ENCODE data around the gene C6orf58. TPM values are rescaled to one million over a fixed set of nuclear protein-coding genes. Genes with fewer than 3 reads are reported as not detected.

The C6orf58 gene
- not detected for total RNA-seq

DNA sequence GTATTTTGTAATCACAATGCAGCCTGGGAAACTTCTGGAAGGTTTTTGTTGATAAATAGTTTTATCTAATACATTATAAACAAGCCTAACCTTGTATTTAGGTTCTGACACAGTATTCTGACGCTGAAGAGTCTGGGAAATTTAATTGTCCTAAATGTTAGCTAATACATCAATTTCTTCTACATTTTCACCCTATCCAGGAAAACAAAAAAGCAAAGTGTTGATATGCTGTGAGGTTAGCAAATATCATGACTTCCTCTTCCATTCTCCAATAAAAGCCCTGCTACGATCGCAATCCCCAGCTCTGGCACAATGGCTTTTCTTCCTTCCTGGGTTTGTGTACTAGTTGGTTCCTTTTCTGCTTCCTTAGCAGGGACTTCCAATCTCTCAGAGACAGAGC is at the start of gene C6orf58:
C6orf58 (plus strand) TSS at position 301 of the 400 bp plus-strand sequence; CDS start at position 313, 12 bp downstream.
- Mint-ChIP-seq H3K4me1 (ENCODE audit: low read depth) (peaks cover 4% of the 10 kb centered on the region), H3K36me3 (ENCODE audit: low read depth) (no peaks in the 10 kb centered on the region), H3K27me3 (peaks cover 17% of the 10 kb centered on the region), H3K27ac (no peak within 1 kb of the TSS), H3K9me3 (no peaks in the 10 kb centered on the region), H3K4me3 (no peak within 1 kb of the TSS)
- DNase-seq (no peak), ATAC-seq (no peak)
- intact Hi-C loops (cut with micrococcal nuclease), result no loop called here
- POLR2A ChIA-PET, result no interaction called here
- CTCF ChIA-PET, result no interaction called here
- TF ChIP-seq, protein P1, sequence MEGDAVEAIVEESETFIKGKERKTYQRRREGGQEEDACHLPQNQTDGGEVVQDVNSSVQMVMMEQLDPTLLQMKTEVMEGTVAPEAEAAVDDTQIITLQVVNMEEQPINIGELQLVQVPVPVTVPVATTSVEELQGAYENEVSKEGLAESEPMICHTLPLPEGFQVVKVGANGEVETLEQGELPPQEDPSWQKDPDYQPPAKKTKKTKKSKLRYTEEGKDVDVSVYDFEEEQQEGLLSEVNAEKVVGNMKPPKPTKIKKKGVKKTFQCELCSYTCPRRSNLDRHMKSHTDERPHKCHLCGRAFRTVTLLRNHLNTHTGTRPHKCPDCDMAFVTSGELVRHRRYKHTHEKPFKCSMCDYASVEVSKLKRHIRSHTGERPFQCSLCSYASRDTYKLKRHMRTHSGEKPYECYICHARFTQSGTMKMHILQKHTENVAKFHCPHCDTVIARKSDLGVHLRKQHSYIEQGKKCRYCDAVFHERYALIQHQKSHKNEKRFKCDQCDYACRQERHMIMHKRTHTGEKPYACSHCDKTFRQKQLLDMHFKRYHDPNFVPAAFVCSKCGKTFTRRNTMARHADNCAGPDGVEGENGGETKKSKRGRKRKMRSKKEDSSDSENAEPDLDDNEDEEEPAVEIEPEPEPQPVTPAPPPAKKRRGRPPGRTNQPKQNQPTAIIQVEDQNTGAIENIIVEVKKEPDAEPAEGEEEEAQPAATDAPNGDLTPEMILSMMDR (IDR thresholded peaks at IDR 0.05), result no peak

DNA sequence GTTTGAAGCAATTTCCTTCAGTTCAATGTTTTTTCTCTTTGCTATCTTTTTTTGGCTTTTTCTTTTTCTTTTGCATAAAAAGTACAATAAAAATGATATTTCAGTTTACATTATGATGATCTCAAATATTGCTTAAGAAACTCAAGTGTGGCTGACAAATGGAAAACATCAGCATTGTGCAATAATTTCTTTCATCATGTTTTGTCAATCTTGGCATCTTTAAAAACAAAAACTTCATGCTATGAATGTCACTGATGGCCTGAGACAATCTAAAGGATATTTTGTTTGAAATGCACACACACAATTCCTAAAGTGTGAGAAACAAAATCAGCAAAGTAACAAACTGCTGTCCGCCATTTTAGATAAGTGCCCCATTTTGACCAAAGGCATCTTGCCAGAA is 44.0 kb upstream of the C6orf58 start:
- Mint-ChIP-seq H3K36me3 (ENCODE audit: low read depth) (no peaks in the 10 kb centered on the region), H3K4me3 (no peak overlapping the region), H3K27me3 (peaks cover 21% of the 10 kb centered on the region), H3K27ac (no peak overlapping the region), H3K9me3 (no peaks in the 10 kb centered on the region), H3K4me1 (ENCODE audit: low read depth) (no peaks in the 10 kb centered on the region)
- intact Hi-C loops (cut with micrococcal nuclease), result no loop called here
- TF ChIP-seq, protein P1 (IDR thresholded peaks at IDR 0.05), result no peak
- POLR2A ChIA-PET, result no interaction called here
- DNase-seq (no peak), ATAC-seq (no peak)
- CTCF ChIA-PET, result interaction anchor here (1.3 kb wide), 1 partner anchor 17 kb away, joined by 4 read pairs; no protein-coding TSS in a partner anchor

GRCh38 chr6:127533736-127534135 is 43.2 kb upstream of the C6orf58 start:
- no peaks in the 10 kb centered on the region for H3K36me3 Mint-ChIP-seq (ENCODE audit: low read depth)
- CTCF ChIA-PET, result no interaction called here
- no peak overlapping the region for H3K27ac Mint-ChIP-seq
- H3K4me1 Mint-ChIP-seq (ENCODE audit: low read depth), result no peaks in the 10 kb centered on the region
- no peak for ATAC-seq
- H3K9me3 Mint-ChIP-seq, result no peaks in the 10 kb centered on the region
- no peak overlapping the region for H3K4me3 Mint-ChIP-seq
- DNase-seq, result no peak
- TF ChIP-seq, protein P1 (IDR thresholded peaks at IDR 0.05), result no peak
- intact Hi-C loops (cut with micrococcal nuclease), result no loop called here
- POLR2A ChIA-PET, result no interaction called here
- H3K27me3 Mint-ChIP-seq, result peaks cover 21% of the 10 kb centered on the region

DNA sequence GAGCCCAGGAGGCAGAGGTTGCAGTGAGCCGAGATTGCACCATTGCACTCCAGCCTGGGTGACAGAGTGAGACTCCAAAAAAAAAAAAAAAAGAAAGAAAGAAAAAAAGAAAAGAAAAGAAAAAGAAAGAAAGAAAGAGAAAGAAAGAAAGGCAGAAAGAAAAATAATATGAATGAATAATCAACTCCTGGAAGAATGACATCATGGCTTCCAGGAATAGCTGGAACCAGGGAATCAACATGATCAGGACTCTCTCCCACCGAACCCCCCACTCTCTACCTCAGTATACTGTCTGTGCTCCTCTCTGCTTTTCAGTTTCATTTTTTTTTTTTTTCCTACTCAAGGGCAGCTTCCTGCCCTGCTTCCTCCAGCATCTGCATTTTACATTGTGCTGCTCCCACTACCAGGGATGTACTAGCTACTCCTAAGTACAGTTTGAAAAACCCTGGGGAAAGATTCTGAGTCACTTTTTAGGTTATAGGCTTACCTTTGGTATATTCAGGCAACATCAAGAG is 38.2 kb upstream of the C6orf58 start:
- no peaks in the 10 kb centered on the region for H3K9me3 Mint-ChIP-seq
- H3K4me3 Mint-ChIP-seq, result no peak overlapping the region
- ChIA-PET CTCF (interaction anchor here (0.8 to 4.7 kb wide), 24 partner anchors 9 to 1534 kb away, joined by 3 to 43 read pairs (median 5); partner anchors contain the start of genes KIAA0408 and MTCL3), POLR2A (interaction anchor here (1.0 kb wide), 1 partner anchor 23 kb away, joined by 3 read pairs; no protein-coding TSS in a partner anchor)
- H3K4me1 Mint-ChIP-seq (ENCODE audit: low read depth), result no peaks in the 10 kb centered on the region
- intact Hi-C loops (cut with micrococcal nuclease), result loop anchor here (1.0 to 2.0 kb wide), 2 partner anchors 74 to 236 kb away; no protein-coding TSS in a partner anchor
- H3K27ac Mint-ChIP-seq, result no peak overlapping the region
- TF ChIP-seq, protein P1 (IDR thresholded peaks at IDR 0.05), result no peak
- peak; percentile 27 for ATAC-seq
- peaks cover 14% of the 10 kb centered on the region for H3K27me3 Mint-ChIP-seq
- DNase-seq, result no peak
- H3K36me3 Mint-ChIP-seq (ENCODE audit: low read depth), result no peaks in the 10 kb centered on the region

- H3K4me1 Mint-ChIP-seq (ENCODE audit: low read depth), result no peaks in the 10 kb centered on the region
- ChIA-PET CTCF (interaction anchor here (0.8 to 4.7 kb wide), 23 partner anchors 9 to 1535 kb away, joined by 3 to 43 read pairs (median 5); partner anchors contain the start of genes KIAA0408 and MTCL3), POLR2A (interaction anchor here (1.0 kb wide), 1 partner anchor 23 kb away, joined by 3 read pairs; no protein-coding TSS in a partner anchor)
- intact Hi-C loops (cut with micrococcal nuclease), result loop anchor here (1.0 to 2.0 kb wide), 2 partner anchors 74 to 236 kb away; no protein-coding TSS in a partner anchor
- no peaks in the 10 kb centered on the region for H3K36me3 Mint-ChIP-seq (ENCODE audit: low read depth)
- H3K27me3 Mint-ChIP-seq, result peaks cover 12% of the 10 kb centered on the region
- TF ChIP-seq, protein P1 (IDR thresholded peaks at IDR 0.05), result peak; percentile 61
- no peak for DNase-seq
- no peak overlapping the region for H3K4me3 Mint-ChIP-seq
- no peaks in the 10 kb centered on the region for H3K9me3 Mint-ChIP-seq
- H3K27ac Mint-ChIP-seq, result no peak overlapping the region
- peak; percentile 76 for ATAC-seq
Measured at GRCh38 chr6:127539272-127539671, 37.7 kb upstream of the C6orf58 start.

Measured in activated CD8-positive, alpha-beta T cell treated with anti-CD3 and anti-CD28 coated beads for 36 hours (primary cell).